PFSK-1 (cell line): ENCODE measurements around the gene FBLN2.

ENCODE experiments used
- FOXP2 ChIP-seq: optimal IDR thresholded peaks from 2 replicates; pipeline ENCODE3; 2011; ENCODE audit warnings: borderline replicate concordance, control low read depth, inconsistent platforms; ENCODE audit not compliant: insufficient read depth; ENCODE audit errors: extremely low read length, extremely low read depth
- POLR2AphosphoS5 ChIP-seq: IDR thresholded peaks from 2 replicates; pipeline ENCODE4 v1.6.1; 2012; ENCODE audit warnings: low read depth, mild to moderate bottlenecking, control low read depth, low read length, moderate library complexity
- REST ChIP-seq, 2 experiments: IDR thresholded peaks; 2 replicates each; pipeline versions ENCODE4 v1.6.1 to v1.8.0; 2011 to 2012; ENCODE audit warnings: low read depth in 2 of 2, low read length in 2 of 2, control low read depth in 1 of 2, inconsistent platforms in 1 of 2, mild to moderate bottlenecking in 1 of 2, moderate library complexity in 1 of 2; ENCODE audit not compliant: insufficient read depth in 1 of 2
- SIN3A ChIP-seq: IDR thresholded peaks from 2 replicates; pipeline ENCODE4 v1.6.1; 2012; ENCODE audit warnings: mild to moderate bottlenecking, low read length, moderate library complexity, borderline replicate concordance; ENCODE audit not compliant: insufficient read depth
- TAF1 ChIP-seq: IDR thresholded peaks from 2 replicates; pipeline ENCODE4 v1.6.1; 2012; ENCODE audit warnings: low read length, control low read depth, borderline replicate concordance; ENCODE audit not compliant: insufficient read depth

The FBLN2 gene

GRCh38 chr3:13539671-13540070, 9.3 kb upstream of the FBLN2 start:
- TF ChIP-seq POLR2AphosphoS5 (no peak), SIN3A (no peak), FOXP2 (no peak), REST (IDR thresholded peaks at IDR 0.05; ENCODE audit: insufficient read depth in 1 of 2, low read depth in 2 of 2, low read length in 2 of 2) (no peak), TAF1 (no peak)

- TF ChIP-seq FOXP2 = no peak
- TF ChIP-seq REST (IDR thresholded peaks at IDR 0.05; ENCODE audit: insufficient read depth in 1 of 2, low read depth in 2 of 2, low read length in 2 of 2) = no peak
- TF ChIP-seq POLR2AphosphoS5 = no peak
- no peak for TF ChIP-seq SIN3A
- no peak for TF ChIP-seq TAF1
These were observed 8.5 kb upstream of the FBLN2 start for GRCh38 chr3:13540297-13540995.

- TF ChIP-seq TAF1 = no peak
- no peak for TF ChIP-seq FOXP2
- TF ChIP-seq SIN3A = no peak
- TF ChIP-seq POLR2AphosphoS5 = no peak
- TF ChIP-seq REST (IDR thresholded peaks at IDR 0.05; ENCODE audit: insufficient read depth in 1 of 2, low read depth in 2 of 2, low read length in 2 of 2) = no peak
These were observed 7.2 kb upstream of the FBLN2 start for GRCh38 chr3:13541691-13542090.

- TF ChIP-seq REST (IDR thresholded peaks at IDR 0.05; ENCODE audit: insufficient read depth in 1 of 2, low read depth in 2 of 2, low read length in 2 of 2) = no peak
- no peak for TF ChIP-seq POLR2AphosphoS5
- TF ChIP-seq SIN3A = no peak
- TF ChIP-seq FOXP2 = no peak
- no peak for TF ChIP-seq TAF1
These were observed 6.8 kb upstream of the FBLN2 start for GRCh38 chr3:13542142-13542541.

GRCh38 chr3:13543253-13543652, 5.7 kb upstream of the FBLN2 start:
- TF ChIP-seq REST (IDR thresholded peaks at IDR 0.05; ENCODE audit: insufficient read depth in 1 of 2, low read depth in 2 of 2, low read length in 2 of 2) (no peak), FOXP2 (no peak), SIN3A (no peak), POLR2AphosphoS5 (no peak), TAF1 (no peak)
